H9 (cell line): ENCODE data around the gene VLDLR. TPM values are rescaled to one million over a fixed set of nuclear protein-coding genes. Genes with fewer than 3 reads are reported as not detected.

Experiments used
- DNase-seq: peaks from one replicate; pipeline ENCODE4 v3.0.0-alpha.2; 2017
- H2AFZ ChIP-seq: one replicate; pipeline ENCODE4 v1.6.1; 2013; ENCODE audit warnings: mild to moderate bottlenecking, low read length, control low read depth, moderate library complexity
- H2AK5ac ChIP-seq: 2 replicates; pipeline ENCODE4 v1.6.1; 2013; ENCODE audit warnings: low read length, control low read depth, mixed read lengths; ENCODE audit not compliant: insufficient read length
- H2BK120ac ChIP-seq: one replicate; pipeline ENCODE4 v1.6.1; 2013; ENCODE audit warnings: low read depth, mild to moderate bottlenecking, low read length, control low read depth, inconsistent platforms; ENCODE audit not compliant: poor library complexity, severe bottlenecking
- H2BK12ac ChIP-seq: 2 replicates; pipeline ENCODE4 v1.6.1; 2013; ENCODE audit warnings: low read length, control low read depth, mixed read lengths, low read depth; ENCODE audit not compliant: insufficient read length
- H2BK15ac ChIP-seq: 2 replicates; pipeline ENCODE4 v1.6.1; 2013; ENCODE audit warnings: low read depth, low read length, control low read depth
- H2BK20ac ChIP-seq: one replicate; pipeline ENCODE4 v1.6.1; 2013; ENCODE audit warnings: low read depth, mild to moderate bottlenecking, low read length, control low read depth, inconsistent platforms; ENCODE audit not compliant: poor library complexity, severe bottlenecking
- H2BK5ac ChIP-seq: 2 replicates; pipeline ENCODE4 v1.6.1; 2013; ENCODE audit warnings: low read length, control low read depth, mixed read lengths; ENCODE audit not compliant: insufficient read length
- H3K14ac ChIP-seq: 2 replicates; pipeline ENCODE4 v1.6.1; 2013; ENCODE audit warnings: low read length, control low read depth; ENCODE audit not compliant: insufficient read depth
- H3K18ac ChIP-seq: 2 replicates; pipeline ENCODE4 v1.6.1; 2013; ENCODE audit warnings: low read depth, mild to moderate bottlenecking, mixed read lengths, low read length, control low read depth; ENCODE audit not compliant: insufficient read length
- H3K23ac ChIP-seq: 2 replicates; pipeline ENCODE4 v1.6.1; 2013; ENCODE audit warnings: low read length, control low read depth, mixed read lengths, low read depth; ENCODE audit not compliant: insufficient read length
- H3K23me2 ChIP-seq: 2 replicates; pipeline ENCODE4 v1.6.1; 2013; ENCODE audit warnings: low read depth, mild to moderate bottlenecking, mixed read lengths, low read length, control low read depth; ENCODE audit not compliant: insufficient read length, poor library complexity, severe bottlenecking
- H3K27ac ChIP-seq: 2 replicates; pipeline ENCODE4 v1.5.1; 2013; ENCODE audit warnings: low read length, control low read depth, mixed read lengths, low read depth; ENCODE audit not compliant: insufficient read length
- H3K27me3 ChIP-seq: 2 replicates; pipeline ENCODE4 v1.6.1; 2013; ENCODE audit warnings: low read length, control low read depth, inconsistent platforms; ENCODE audit not compliant: insufficient read depth
- H3K4ac ChIP-seq: 2 replicates; pipeline ENCODE4 v1.6.1; 2013; ENCODE audit warnings: low read depth, mild to moderate bottlenecking, control low read depth, inconsistent platforms, low read length, moderate library complexity
- H3K4me1 ChIP-seq: 2 replicates; pipeline ENCODE4 v1.6.1; 2013; ENCODE audit warnings: low read length, control low read depth, inconsistent platforms; ENCODE audit not compliant: insufficient read depth
- H3K4me2 ChIP-seq: 2 replicates; pipeline ENCODE4 v1.6.1; 2013; ENCODE audit warnings: low read length, control low read depth, mixed read lengths; ENCODE audit not compliant: insufficient read length, insufficient read depth
- H3K56ac ChIP-seq: 2 replicates; pipeline ENCODE4 v1.6.1; 2013; ENCODE audit warnings: low read depth, mild to moderate bottlenecking, mixed read lengths, low read length, control low read depth; ENCODE audit not compliant: insufficient read length
- H3K79me1 ChIP-seq: 2 replicates; pipeline ENCODE4 v1.6.1; 2013; ENCODE audit warnings: low read depth, mild to moderate bottlenecking, moderate library complexity, low read length, control low read depth, inconsistent platforms; ENCODE audit not compliant: insufficient read depth, poor library complexity, severe bottlenecking
- H3K79me2 ChIP-seq: 2 replicates; pipeline ENCODE4 v1.6.1; 2013; ENCODE audit warnings: low read length, control low read depth, inconsistent platforms; ENCODE audit not compliant: insufficient read depth
- H3K9ac ChIP-seq: 2 replicates; pipeline ENCODE4 v1.6.1; 2013; ENCODE audit warnings: low read length, control low read depth, mixed read lengths; ENCODE audit not compliant: insufficient read length; ENCODE audit errors: extremely low read depth
- H3K9me3 ChIP-seq: one replicate; pipeline ENCODE4 v1.6.1; 2013; ENCODE audit warnings: low read depth, low read length, inconsistent platforms; ENCODE audit not compliant: control insufficient read depth
- H3T11ph ChIP-seq: one replicate; pipeline ENCODE4 v1.6.1; 2013; ENCODE audit warnings: mild to moderate bottlenecking, low read length, control low read depth, inconsistent platforms
- H4K20me1 ChIP-seq: one replicate; pipeline ENCODE4 v1.6.1; 2013; ENCODE audit not compliant: control insufficient read depth, insufficient read length, insufficient read depth
- H4K5ac ChIP-seq: 2 replicates; pipeline ENCODE4 v1.6.1; 2013; ENCODE audit warnings: low read depth, mild to moderate bottlenecking, mixed read lengths, low read length, control low read depth; ENCODE audit not compliant: insufficient read length
- H4K8ac ChIP-seq: replicated peaks from 2 replicates; pipeline ENCODE4 v1.6.1; 2013; ENCODE audit warnings: low read length, control low read depth, mixed read lengths, low read depth; ENCODE audit not compliant: insufficient read length
- H4K91ac ChIP-seq: 2 replicates; pipeline ENCODE4 v1.6.1; 2013; ENCODE audit warnings: low read depth, mild to moderate bottlenecking, moderate library complexity, mixed read lengths, low read length, control low read depth; ENCODE audit not compliant: insufficient read length
- H3K27ac Mint-ChIP-seq, 3 experiments: 2 replicates in 2 of 3; 3 replicates in 1 of 3; pipeline ENCODE4 v1.8.0; 2020 to 2021; ENCODE audit warnings: mixed read lengths in 3 of 3, mild to moderate bottlenecking in 1 of 3, moderate library complexity in 1 of 3
- H3K27me3 Mint-ChIP-seq: 2 replicates; pipeline ENCODE4 v1.8.0; 2021; ENCODE audit warnings: low read depth, mild to moderate bottlenecking, moderate library complexity, mixed read lengths
- H3K36me3 Mint-ChIP-seq, 3 experiments: 2 replicates in 2 of 3; 3 replicates in 1 of 3; pipeline ENCODE4 v1.8.0; 2020 to 2021; ENCODE audit warnings: low read depth in 3 of 3, mixed read lengths in 3 of 3; ENCODE audit not compliant: insufficient read depth in 1 of 3
- H3K4me1 Mint-ChIP-seq, 2 experiments: 2 replicates each; pipeline ENCODE4 v1.8.0; 2020; ENCODE audit warnings: mixed read lengths in 2 of 2
- H3K4me3 Mint-ChIP-seq, 2 experiments: 2 replicates in 1 of 2; 3 replicates in 1 of 2; pipeline ENCODE4 v1.8.0; 2020 to 2021; ENCODE audit warnings: mild to moderate bottlenecking in 2 of 2, mixed read lengths in 2 of 2, moderate library complexity in 1 of 2
- H3K9me3 Mint-ChIP-seq, 2 experiments: 2 replicates in 1 of 2; 3 replicates in 1 of 2; pipeline ENCODE4 v1.8.0; 2020; ENCODE audit warnings: mild to moderate bottlenecking in 2 of 2, mixed read lengths in 2 of 2, moderate library complexity in 1 of 2
- CTCF ChIP-seq: fragments of 200-600 bp; sonication (generic); conservative IDR thresholded peaks from 3 replicates; pipeline ENCODE4 v1.8.0; 2021; ENCODE audit warnings: antibody characterized with exemption, mild to moderate bottlenecking
- WGBS: extraction: QIAGEN DNeasy Blood & Tissue Kit; methylation state at CpG from one replicate; pipeline ENCODE4 v1.1.7; 2013; ENCODE audit warnings: missing lambda C conversion rate, low lambda C conversion rate, mixed read lengths; ENCODE audit not compliant: insufficient read length; ENCODE audit errors: extremely low coverage; 5-methylcytosine and 5-hydroxymethylcytosine counted together
- total RNA-seq: library from RNA; stranded (reverse); gene quantifications from 2 replicates; pipeline ENCODE4 v1.2.1, GENCODE V29; 2021

Gene VLDLR
- total RNA-seq, 1 experiment from 2014 or later = 19.1 TPM

- no peak overlapping the region for H4K8ac ChIP-seq
- no peak overlapping the region for H2BK20ac ChIP-seq
- no peak overlapping the region for H2BK12ac ChIP-seq
- no peak overlapping the region for H3K27ac ChIP-seq
- peaks cover 6 to 8% of the 10 kb centered on the region in 2 experiments for H3K4me1 Mint-ChIP-seq
- no peaks in the 10 kb centered on the region for H3K79me2 ChIP-seq
- no peak overlapping the region for H2BK120ac ChIP-seq
- no peaks in the 10 kb centered on the region for H3K4me1 ChIP-seq
- H3T11ph ChIP-seq = no peak overlapping the region
- no peak overlapping the region for H2BK5ac ChIP-seq
- H3K27ac Mint-ChIP-seq = no peak overlapping the region
- H2BK15ac ChIP-seq = no peak overlapping the region
- no peak overlapping the region for H2AK5ac ChIP-seq
- H3K79me1 ChIP-seq = no peaks in the 10 kb centered on the region
- H3K14ac ChIP-seq = no peak overlapping the region
- H3K23ac ChIP-seq = no peak overlapping the region
- peaks cover 19 to 21% of the 10 kb centered on the region in 2 experiments for H3K9me3 Mint-ChIP-seq
- H3K4me3 Mint-ChIP-seq = no peak overlapping the region
- H3K9me3 ChIP-seq = peaks cover 7% of the 10 kb centered on the region
- no peak for TF ChIP-seq CTCF
- H3K27me3 ChIP-seq = no peaks in the 10 kb centered on the region
- H4K5ac ChIP-seq = no peak overlapping the region
- no peak for DNase-seq
- no CpG with 5 or more reads among the region's 4 CpGs for WGBS
- H3K4me2 ChIP-seq = no peak overlapping the region
- H2AFZ ChIP-seq = no peak overlapping the region
- H3K27me3 Mint-ChIP-seq = no peaks in the 10 kb centered on the region
- H3K56ac ChIP-seq = no peak overlapping the region
- no peaks in the 10 kb centered on the region for H3K23me2 ChIP-seq
- no peak overlapping the region for H3K9ac ChIP-seq
- peaks cover 18 to 28% (median 26%) of the 10 kb centered on the region in 3 experiments for H3K36me3 Mint-ChIP-seq
- no peak overlapping the region for H4K91ac ChIP-seq
- H4K20me1 ChIP-seq = no peaks in the 10 kb centered on the region
- no peak overlapping the region for H3K18ac ChIP-seq
- no peak overlapping the region for H3K4ac ChIP-seq
Measured at GRCh38 chr9:2666569-2666968, 45.0 kb downstream of the VLDLR start.
